Measurements from ENCODE around the gene ARHGDIA.
A peak's percentile ranks its signal among the peaks of the same experiment; 100 is the strongest.

The ARHGDIA gene

GRCh38 chr17:81871387-81872230 lies 472 bp upstream of the ARHGDIA start:
- TF ChIP-seq POLR2AphosphoS5 (IDR thresholded peaks at IDR 0.05; ENCODE audit: low read depth) (peak; percentile 73), GABPA (IDR thresholded peaks at IDR 0.05; ENCODE audit: low read depth) (no peak; the same call in 1 of the 2 replicates), SPI1 (IDR thresholded peaks at IDR 0.05; ENCODE audit: borderline replicate concordance, low read depth) (peak; percentile 78; the same call in 1 of the 2 replicates), REST (IDR thresholded peaks at IDR 0.05; ENCODE audit: insufficient replicate concordance, low read depth) (no peak)
- H3K4me3 ChIP-seq (replicated peaks; ENCODE audit: insufficient read depth, low read length): peak overlapping the region; percentile 87
- H3K27ac ChIP-seq (replicated peaks): peak overlapping the region; percentile 98
- peak; percentile 91 for DNase-seq (ENCODE audit: low read depth in 1 of 2, low spot score in 1 of 2)
- no peaks in the 10 kb centered on the region for H3K27me3 ChIP-seq (ENCODE audit: insufficient read depth, poor library complexity, severe bottlenecking)

GRCh38 chr17:81870131-81870980 lies 781 bp downstream of the ARHGDIA start:
- Histone ChIP-seq H3K27ac (replicated peaks) (peak overlapping the region; percentile 93), H3K4me3 (replicated peaks; ENCODE audit: insufficient read depth, low read length) (peak overlapping the region; percentile 87), H3K27me3 (ENCODE audit: insufficient read depth, poor library complexity, severe bottlenecking) (no peaks in the 10 kb centered on the region)
- peak in 1 of 2 experiments; percentile 39 for DNase-seq (ENCODE audit: low read depth in 1 of 2, low spot score in 1 of 2)
- TF ChIP-seq POLR2AphosphoS5 (IDR thresholded peaks at IDR 0.05; ENCODE audit: low read depth) (peak; percentile 46; the same call in 1 of the 2 replicates), SPI1 (IDR thresholded peaks at IDR 0.05; ENCODE audit: borderline replicate concordance, low read depth) (peak; percentile 26; the same call in 1 of the 2 replicates), GABPA (IDR thresholded peaks at IDR 0.05; ENCODE audit: low read depth) (no peak)

- H3K27ac ChIP-seq (replicated peaks): peak overlapping the region; percentile 93
- peak overlapping the region; percentile 87 for H3K4me3 ChIP-seq (replicated peaks; ENCODE audit: insufficient read depth, low read length)
- peak in 1 of 2 experiments; percentile 38 for DNase-seq (ENCODE audit: low read depth in 1 of 2, low spot score in 1 of 2)
- no peaks in the 10 kb centered on the region for H3K27me3 ChIP-seq (ENCODE audit: insufficient read depth, poor library complexity, severe bottlenecking)
- TF ChIP-seq CTCF (IDR thresholded peaks at IDR 0.05; ENCODE audit: insufficient read depth, low read length) (peak; percentile 55), GABPA (IDR thresholded peaks at IDR 0.05; ENCODE audit: low read depth) (0 out of 2 replicates have a peak, but pooled peaks have one; percentile 25), SPI1 (IDR thresholded peaks at IDR 0.05; ENCODE audit: borderline replicate concordance, low read depth) (no peak), POLR2AphosphoS5 (IDR thresholded peaks at IDR 0.05; ENCODE audit: low read depth) (peak; percentile 65; the same call in 1 of the 2 replicates)
These were observed 1.7 kb downstream of the ARHGDIA start for GRCh38 chr17:81869221-81870130.

- TF ChIP-seq REST (IDR thresholded peaks at IDR 0.05; ENCODE audit: insufficient replicate concordance, low read depth): no peak
- no peak for TF ChIP-seq SPI1 (IDR thresholded peaks at IDR 0.05; ENCODE audit: borderline replicate concordance, low read depth)
- no peak for TF ChIP-seq GABPA (IDR thresholded peaks at IDR 0.05; ENCODE audit: low read depth)
- TF ChIP-seq CTCF (IDR thresholded peaks at IDR 0.05; ENCODE audit: insufficient read depth, low read length): no peak
- no peak; the same call in 1 of the 2 replicates for TF ChIP-seq POLR2AphosphoS5 (IDR thresholded peaks at IDR 0.05; ENCODE audit: low read depth)
- Histone ChIP-seq H3K4me3 (replicated peaks; ENCODE audit: insufficient read depth, low read length) (peak overlapping the region; percentile 87), H3K27ac (replicated peaks) (peak overlapping the region; percentile 93), H3K27me3 (ENCODE audit: insufficient read depth, poor library complexity, severe bottlenecking) (no peaks in the 10 kb centered on the region)
- DNase-seq (ENCODE audit: low read depth in 1 of 2, low spot score in 1 of 2): peak in 1 of 2 experiments; percentile 33
These were observed 2.4 kb downstream of the ARHGDIA start for GRCh38 chr17:81868674-81869220.

All from HL-60 (cell line).